Activated naive CD8-positive, alpha-beta T cell treated with anti-CD3 and anti-CD28 coated beads, Interleukin-2, amount 50 U/mL, for 24 hours (primary cell): ENCODE results near the gene RNF32.
A peak's percentile ranks its signal among the peaks of the same experiment; 100 is the strongest.
"Not testable (repeated sequence)": the region's sequence is repeated elsewhere in the genome, so short reads cannot be mapped to it uniquely, and the experiment has no call there.

Experiments
- ATAC-seq: fragments of 150-1000 bp; cut with Tn5 transposase; one replicate; pipeline ENCODE4 v1.10.0; 2021
- DNase-seq: peaks from one replicate; pipeline ENCODE4 v3.0.0; 2021
- H3K27ac Mint-ChIP-seq: one replicate; pipeline ENCODE4 v1.8.0; 2021; ENCODE audit warnings: mild to moderate bottlenecking, mixed read lengths
- H3K27me3 Mint-ChIP-seq: one replicate; pipeline ENCODE4 v1.8.0; 2021; ENCODE audit warnings: mixed read lengths
- H3K36me3 Mint-ChIP-seq: one replicate; pipeline ENCODE4 v1.8.0; 2021; ENCODE audit warnings: low read depth, mixed read lengths
- H3K4me1 Mint-ChIP-seq: one replicate; pipeline ENCODE4 v1.8.0; 2021; ENCODE audit warnings: mixed read lengths
- H3K4me3 Mint-ChIP-seq: one replicate; pipeline ENCODE4 v1.8.0; 2021; ENCODE audit warnings: mild to moderate bottlenecking, moderate library complexity, mixed read lengths
- H3K9me3 Mint-ChIP-seq: one replicate; pipeline ENCODE4 v1.8.0; 2021; ENCODE audit warnings: mixed read lengths

RNF32 gene

DNA sequence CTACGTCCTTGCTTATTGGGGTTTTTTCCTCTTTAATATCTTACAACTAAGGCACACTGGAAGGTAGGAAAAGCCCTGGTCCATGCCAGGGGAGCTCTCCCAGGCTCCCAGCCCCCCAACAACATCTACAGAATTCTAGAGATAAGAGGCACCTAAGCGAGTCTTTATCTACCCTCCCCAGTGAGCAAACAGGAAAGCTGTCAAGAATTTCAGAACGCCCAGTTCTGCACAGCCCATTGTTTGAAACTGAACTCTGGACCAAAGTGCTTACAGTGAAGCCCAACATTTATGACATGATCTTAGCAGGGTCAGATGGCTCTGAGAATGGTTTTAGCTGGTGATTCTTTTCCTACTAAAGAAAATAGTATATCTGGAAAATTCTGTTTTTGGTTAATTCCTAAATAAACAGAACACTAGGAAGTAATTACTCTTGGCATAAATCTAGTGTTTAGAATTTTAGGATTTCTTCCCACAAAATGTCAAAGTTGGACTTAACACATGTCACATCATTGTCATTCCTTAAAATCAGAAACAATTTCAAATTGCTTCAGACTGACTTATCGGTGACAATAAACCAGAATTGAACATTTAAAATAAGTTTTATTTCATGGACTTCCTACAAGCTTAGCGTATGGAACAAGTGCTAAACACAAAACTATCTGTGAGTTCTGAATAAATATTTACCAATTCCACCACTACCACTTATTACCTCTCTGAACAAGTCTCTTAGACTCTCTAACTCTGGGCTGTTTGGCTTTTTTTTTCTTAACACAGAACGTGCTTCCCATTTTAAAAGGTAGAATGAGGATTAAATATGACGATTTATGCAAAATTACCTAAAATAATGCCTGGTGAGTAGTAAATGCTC, 31.3 kb upstream of the RNF32 start:
- Mint-ChIP-seq H3K9me3 (no peaks in the 10 kb centered on the region), H3K27me3 (peaks cover 37% of the 10 kb centered on the region), H3K4me1 (peaks cover 18% of the 10 kb centered on the region), H3K27ac (no peak overlapping the region), H3K4me3 (no peak overlapping the region), H3K36me3 (peaks cover 2% of the 10 kb centered on the region)
- no peak for ATAC-seq
- DNase-seq, result no peak

DNA sequence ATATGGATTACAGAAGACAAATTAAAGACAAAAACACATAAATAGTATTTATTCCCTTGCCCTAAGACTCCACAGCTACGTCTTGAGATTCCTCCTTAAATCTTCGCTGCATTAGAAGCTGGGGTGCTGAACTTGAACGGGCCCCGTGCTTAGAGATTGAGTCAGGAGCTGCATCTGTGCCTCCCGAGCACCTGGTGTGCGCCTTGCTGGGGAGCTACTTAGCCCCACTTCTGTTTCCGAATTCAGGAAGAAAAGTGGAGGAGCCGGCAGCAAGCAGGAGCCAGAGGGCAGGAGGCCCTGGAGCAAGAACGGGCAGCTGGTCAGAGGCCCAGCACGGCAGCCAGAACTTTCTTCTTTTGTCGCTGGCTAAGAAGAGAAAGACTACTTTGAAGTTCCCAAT, 30.4 kb upstream of the RNF32 start:
- ATAC-seq, result no peak
- H3K36me3 Mint-ChIP-seq, result peaks cover 2% of the 10 kb centered on the region
- peaks cover 38% of the 10 kb centered on the region for H3K27me3 Mint-ChIP-seq
- H3K4me3 Mint-ChIP-seq, result no peak overlapping the region
- H3K27ac Mint-ChIP-seq, result no peak overlapping the region
- no peaks in the 10 kb centered on the region for H3K9me3 Mint-ChIP-seq
- peaks cover 18% of the 10 kb centered on the region for H3K4me1 Mint-ChIP-seq
- DNase-seq, result no peak

DNA sequence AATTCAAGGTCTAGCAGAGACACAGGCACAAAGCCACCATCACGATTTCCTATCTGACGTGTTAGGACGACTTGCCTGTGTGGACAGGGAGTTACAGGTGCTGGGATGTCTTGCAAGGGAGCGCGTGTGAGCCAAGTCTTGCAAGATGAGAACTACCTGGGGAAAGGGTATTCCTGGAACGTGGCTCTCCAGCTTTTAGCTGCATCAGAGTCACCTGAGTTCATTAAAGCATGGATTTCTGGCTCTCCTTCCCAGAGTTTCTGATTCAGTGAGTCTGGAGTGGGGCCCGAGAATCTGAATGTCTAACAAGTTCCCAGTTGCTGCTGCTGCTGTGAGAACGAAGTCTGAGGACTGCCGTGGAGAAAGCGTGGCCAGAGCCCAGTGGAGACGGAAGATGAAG, 30.0 kb upstream of the RNF32 start:
- Mint-ChIP-seq H3K4me3 (no peak overlapping the region), H3K36me3 (peaks cover 2% of the 10 kb centered on the region), H3K4me1 (peaks cover 18% of the 10 kb centered on the region), H3K27me3 (peaks cover 38% of the 10 kb centered on the region), H3K9me3 (no peaks in the 10 kb centered on the region), H3K27ac (no peak overlapping the region)
- ATAC-seq (no peak), DNase-seq (no peak)

DNA sequence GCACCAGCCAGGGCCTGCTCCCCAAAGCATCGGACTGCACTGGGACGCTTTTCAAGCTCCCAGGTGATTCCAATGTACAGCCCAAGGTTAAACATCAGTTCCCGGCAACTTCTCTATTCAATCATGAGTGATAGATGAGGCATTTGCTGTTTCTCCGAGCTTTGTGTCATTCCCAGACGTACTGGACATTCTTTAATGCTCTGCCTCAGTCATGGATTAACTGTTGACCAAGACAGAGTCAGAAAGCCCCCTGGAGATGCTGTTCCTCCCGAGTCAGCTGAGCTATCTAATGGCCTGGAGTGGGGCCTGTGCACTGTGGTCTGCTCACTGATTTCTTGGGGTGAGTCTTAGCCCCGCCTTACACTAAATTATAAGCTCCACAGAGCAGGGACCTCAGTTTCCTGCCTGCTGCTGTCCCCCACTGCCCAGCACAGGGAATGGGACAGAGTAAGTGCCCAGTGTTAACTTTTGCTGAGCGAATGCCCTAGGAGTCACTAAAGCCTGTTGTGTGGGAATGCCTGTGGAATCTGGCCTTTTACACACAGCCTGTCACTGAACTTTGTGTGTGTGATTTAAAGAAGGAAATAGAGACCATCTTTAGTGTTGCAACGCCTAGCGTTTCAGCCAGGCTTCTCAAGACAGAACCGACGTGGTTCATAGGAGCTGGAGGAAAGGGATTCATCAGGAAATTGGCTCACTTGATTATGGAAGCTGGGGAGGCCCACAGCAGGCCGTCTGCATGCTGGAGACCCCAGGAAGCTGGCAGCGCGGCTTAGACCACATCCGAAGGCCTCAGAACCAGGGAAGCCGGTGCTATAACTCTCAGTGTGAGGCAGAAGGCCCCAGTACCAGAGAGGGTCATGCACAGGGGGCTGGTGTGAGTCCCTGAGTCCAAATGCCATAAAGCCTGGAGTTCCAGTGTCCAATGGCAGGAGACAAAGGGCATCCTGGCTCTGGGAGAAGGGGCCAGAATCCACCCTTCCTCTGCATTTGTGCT, 29.3 kb upstream of the RNF32 start:
- Mint-ChIP-seq H3K4me1 (peaks cover 18% of the 10 kb centered on the region), H3K36me3 (peaks cover 2% of the 10 kb centered on the region), H3K27me3 (peaks cover 40% of the 10 kb centered on the region), H3K4me3 (no peak overlapping the region), H3K27ac (no peak overlapping the region), H3K9me3 (no peaks in the 10 kb centered on the region)
- ATAC-seq (no peak), DNase-seq (no peak)

DNA sequence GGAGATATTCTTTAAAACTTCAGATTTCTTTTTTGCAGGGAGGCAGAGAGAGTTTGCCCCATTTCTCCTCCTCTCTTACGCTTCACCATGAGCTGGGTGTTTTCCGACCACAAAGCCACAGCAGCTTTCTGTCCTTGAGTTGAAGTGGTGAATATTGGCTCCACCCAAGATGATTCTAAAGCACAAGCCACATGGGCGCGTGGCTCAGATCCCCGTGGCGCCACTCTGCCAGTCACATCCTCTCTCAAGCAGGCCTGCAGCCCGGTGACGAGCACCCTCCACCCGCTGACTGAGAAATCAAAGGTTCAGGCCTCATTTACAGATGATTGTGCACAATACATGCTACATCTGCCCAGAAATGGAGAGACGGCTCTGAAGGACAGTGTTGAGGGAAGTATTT, 27.6 kb upstream of the RNF32 start:
- H3K27me3 Mint-ChIP-seq, result peaks cover 48% of the 10 kb centered on the region
- ATAC-seq (peak; percentile 98), DNase-seq (peak; percentile 76)
- H3K36me3 Mint-ChIP-seq, result peaks cover 2% of the 10 kb centered on the region
- peak overlapping the region; percentile 72 for H3K27ac Mint-ChIP-seq
- peak overlapping the region; percentile 34 for H3K4me3 Mint-ChIP-seq
- H3K9me3 Mint-ChIP-seq, result no peaks in the 10 kb centered on the region
- H3K4me1 Mint-ChIP-seq, result peaks cover 23% of the 10 kb centered on the region

DNA sequence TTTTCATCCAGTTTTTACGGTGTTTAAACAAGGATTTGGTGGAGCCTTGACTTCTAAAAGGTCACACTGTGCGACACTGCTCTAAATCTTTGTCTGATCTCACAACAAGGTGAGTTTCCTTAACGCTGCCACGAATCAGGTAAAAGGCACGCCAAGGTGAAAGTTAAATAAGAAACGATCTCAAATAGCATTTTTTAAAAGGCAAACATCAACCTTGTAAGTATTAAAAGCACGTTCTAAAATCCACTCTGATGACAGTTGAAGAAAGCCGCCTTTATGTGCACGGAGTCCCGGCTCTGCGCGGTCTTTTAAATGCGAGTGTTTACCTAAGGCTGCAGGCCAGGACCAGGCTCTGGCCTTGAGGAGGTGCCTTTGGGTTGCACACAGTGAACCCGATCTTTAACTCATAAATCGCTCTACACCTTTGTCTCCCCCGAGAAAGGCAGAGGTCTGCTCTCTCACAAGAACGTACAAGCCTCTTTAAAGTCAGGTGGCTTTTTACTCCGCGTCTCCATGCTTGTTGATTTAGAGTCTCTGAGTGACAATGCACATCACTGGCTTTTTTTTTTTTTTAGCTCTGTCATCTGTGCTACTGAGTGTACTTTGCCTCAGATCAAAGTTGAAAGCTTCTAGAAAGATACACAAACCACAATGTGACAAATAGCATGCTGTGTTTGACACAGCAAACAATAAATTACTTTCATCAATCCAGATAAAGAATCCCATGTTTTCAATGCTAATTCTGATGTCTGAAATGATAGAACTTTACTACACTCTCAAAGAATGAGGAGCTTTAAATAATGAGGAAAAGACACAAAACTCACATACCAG, 25.9 kb upstream of the RNF32 start:
- DNase-seq (no peak), ATAC-seq (no peak)
- peaks cover 44% of the 10 kb centered on the region for H3K27me3 Mint-ChIP-seq
- peaks cover 2% of the 10 kb centered on the region for H3K36me3 Mint-ChIP-seq
- H3K9me3 Mint-ChIP-seq, result no peaks in the 10 kb centered on the region
- H3K4me1 Mint-ChIP-seq, result peaks cover 19% of the 10 kb centered on the region
- H3K4me3 Mint-ChIP-seq, result no peak overlapping the region
- H3K27ac Mint-ChIP-seq, result no peak overlapping the region

DNA sequence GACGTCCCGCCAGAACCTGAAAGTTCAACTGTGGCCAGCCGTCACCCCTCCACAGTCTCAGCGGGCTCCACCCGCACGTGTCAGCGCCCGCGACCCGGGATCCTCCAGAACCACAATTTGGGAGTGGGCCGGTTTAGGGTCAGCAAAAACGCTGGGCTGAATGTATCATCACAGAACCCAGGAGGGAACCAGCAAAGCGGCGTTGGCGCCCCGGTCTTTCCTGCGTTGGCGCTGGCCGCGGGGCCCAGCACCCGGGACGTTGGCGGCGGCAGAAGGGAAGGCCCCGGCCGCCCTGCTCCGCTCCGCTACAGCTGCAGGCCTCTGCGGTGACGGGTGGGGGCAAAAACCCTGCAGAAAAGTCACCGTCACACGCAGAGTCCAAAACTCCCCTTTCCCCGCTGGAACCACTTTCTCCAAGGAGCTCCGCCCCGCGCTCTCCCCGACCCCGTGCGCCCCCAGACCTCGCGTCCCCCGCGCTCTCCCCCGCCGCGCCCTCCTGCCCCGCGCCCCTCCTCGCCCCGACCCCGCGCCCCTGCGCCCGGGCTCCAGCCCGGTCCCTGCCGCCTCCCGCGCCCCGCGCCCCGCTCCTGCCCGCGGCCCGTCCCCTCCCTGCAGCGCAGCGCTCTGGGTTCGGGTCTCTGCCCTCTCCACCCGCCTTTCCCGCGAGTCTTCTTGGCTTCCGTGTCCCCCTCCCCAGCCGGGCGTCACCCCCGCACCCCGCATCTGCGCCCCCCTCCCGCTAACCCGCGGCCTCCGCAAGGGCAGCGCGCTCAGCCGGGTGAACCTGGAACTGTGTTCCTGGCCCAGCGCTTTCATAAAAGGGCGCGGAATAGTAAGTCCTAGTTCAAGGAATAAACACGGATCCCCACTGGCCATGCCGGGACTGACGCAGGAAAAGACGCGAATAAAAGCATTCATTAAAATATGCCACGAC, 24.0 kb upstream of the RNF32 start:
- Mint-ChIP-seq H3K27me3 (peaks cover 51% of the 10 kb centered on the region), H3K4me3 (no peak overlapping the region), H3K4me1 (peaks cover 19% of the 10 kb centered on the region), H3K9me3 (peaks cover 6% of the 10 kb centered on the region), H3K36me3 (peaks cover 2% of the 10 kb centered on the region), H3K27ac (no peak overlapping the region)
- peak; percentile 27 for DNase-seq
- peak; percentile 25 for ATAC-seq

DNA sequence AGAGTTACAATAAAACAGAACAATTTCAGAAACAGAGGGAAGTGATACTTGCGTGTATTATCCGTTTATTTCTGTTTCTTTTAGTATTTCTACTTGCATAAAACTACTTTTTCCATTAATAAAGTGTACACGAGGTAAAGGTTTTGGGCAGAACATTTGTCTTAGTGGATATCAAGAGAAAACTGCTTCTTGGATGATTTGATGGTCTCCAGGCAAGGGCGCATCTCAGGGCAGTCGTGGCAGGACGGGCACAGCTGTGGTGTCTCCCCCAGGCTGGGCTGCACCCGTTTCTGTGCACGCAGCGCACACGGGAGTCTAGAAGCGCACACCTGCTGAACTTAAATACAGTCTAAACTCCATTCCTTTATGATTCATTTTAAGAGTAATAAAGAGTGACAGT, 23.4 kb upstream of the RNF32 start:
- H3K27me3 Mint-ChIP-seq, result peaks cover 52% of the 10 kb centered on the region
- peaks cover 18% of the 10 kb centered on the region for H3K4me1 Mint-ChIP-seq
- no peak overlapping the region for H3K27ac Mint-ChIP-seq
- DNase-seq (no peak), ATAC-seq (no peak)
- peaks cover 2% of the 10 kb centered on the region for H3K36me3 Mint-ChIP-seq
- H3K4me3 Mint-ChIP-seq, result no peak overlapping the region
- peaks cover 6% of the 10 kb centered on the region for H3K9me3 Mint-ChIP-seq

DNA sequence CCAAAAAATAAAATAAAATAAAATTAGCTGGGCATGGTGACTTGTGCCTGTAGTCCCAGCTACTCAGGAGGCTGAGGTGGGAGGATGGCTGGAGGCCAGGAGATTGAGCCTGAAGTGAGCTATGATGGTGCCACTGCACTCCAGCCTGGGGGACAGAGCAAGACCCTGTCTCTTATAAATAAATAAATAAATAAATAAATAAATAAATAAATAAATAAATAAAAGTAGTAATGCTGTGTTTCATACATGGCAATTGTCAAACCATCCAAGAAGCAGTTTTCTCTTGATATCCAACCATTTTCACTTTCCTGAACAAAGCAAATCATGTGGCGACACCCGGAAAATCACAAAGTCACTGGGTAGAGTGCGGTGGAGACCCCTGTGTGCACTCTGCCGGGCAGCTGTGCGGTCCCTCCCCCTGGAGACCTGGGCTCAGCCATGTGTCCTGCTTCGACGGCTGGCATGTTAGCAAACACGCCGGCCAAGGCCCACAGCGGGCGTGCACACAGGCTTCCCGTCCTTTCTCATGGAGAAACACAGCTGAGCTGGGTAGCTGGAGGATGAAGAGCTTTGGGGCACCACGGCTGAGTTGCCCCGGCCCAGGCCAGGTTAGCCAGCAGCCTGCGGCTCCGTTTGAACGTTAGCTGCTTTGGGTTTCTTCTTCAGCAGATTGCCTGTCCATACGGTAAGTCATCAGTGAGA, 22.3 kb upstream of the RNF32 start:
- Mint-ChIP-seq H3K4me1 (peaks cover 8% of the 10 kb centered on the region), H3K27ac (no peak overlapping the region), H3K27me3 (peaks cover 52% of the 10 kb centered on the region), H3K36me3 (no peaks in the 10 kb centered on the region), H3K4me3 (no peak overlapping the region), H3K9me3 (peaks cover 6% of the 10 kb centered on the region)
- ATAC-seq (no peak), DNase-seq (no peak)

DNA sequence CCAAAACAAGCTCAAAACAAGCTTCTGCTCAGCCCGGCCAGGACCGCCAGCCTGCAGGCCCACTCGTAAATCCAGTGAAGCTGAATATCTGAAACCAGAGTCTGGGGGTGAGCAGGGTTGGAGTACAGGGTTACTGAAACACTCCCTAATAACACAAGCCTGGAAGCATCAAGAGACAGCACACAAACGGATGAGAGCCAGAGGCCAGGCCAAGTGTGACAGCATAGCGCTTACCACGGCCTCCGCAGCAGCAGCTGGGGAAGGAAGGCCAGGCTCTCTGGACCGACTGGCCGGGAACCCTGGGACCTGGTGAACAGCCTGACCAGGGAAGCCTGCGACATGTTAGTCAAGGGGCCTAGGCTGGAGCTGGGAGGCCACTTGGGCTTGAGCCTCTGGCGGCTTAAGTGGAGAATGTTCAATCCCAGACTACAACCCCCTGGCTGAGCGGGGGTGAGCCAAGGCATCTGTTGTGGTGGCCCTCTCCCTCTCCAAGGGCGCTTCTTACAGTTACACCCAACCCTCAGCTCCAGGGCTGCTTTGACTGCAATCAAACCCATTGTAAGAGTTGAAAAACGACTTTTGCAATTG, 21.7 kb upstream of the RNF32 start:
- H3K4me1 Mint-ChIP-seq, result peaks cover 5% of the 10 kb centered on the region
- H3K27ac Mint-ChIP-seq, result no peak overlapping the region

DNA sequence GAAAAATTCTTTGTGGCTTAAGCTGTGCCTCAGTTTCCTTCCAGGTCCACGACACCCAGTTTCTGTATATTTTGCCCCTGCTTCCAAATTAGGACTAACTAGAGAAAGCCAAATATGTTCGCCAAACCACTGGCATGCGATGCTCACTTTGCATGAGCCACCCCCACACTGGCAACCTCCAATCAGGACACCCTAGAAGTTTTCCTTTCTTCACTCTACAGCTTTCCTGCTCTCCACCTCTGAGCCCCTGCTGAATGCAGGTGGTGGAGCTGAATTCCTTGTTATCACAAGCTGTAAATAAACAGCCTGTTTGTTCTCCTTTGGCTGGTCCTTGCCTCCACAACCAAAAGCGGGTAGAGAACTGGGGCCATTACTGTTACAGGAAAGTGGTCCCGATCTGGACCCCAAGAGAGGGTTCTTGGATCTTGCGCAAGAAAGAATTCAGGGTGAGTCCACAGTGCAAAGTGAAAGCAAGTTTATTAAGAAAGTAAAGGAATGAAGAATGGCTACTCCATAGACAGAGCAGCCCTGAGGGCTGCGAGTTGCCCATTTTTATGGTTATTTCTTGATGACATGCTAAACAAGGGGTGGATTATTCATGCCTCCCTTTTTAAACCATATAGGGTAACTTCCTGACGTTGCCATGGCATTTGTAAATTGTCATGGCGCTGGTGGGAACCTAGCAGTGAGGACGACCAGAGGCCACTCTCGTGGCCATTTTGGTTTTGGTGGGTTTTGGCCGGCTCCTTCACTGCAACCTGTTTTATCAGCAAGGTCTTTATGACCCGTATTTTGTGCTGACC, 20.9 kb upstream of the RNF32 start:
- ATAC-seq, H3K9me3 Mint-ChIP-seq, H3K36me3 Mint-ChIP-seq, H3K27ac Mint-ChIP-seq, H3K4me3 Mint-ChIP-seq, H3K4me1 Mint-ChIP-seq, DNase-seq: not testable (repeated sequence)
- H3K27me3 Mint-ChIP-seq, result peaks cover 48% of the 10 kb centered on the region

More for the DNA sequence above, 21.7 kb upstream of the RNF32 start:
- H3K4me3 Mint-ChIP-seq, result no peak overlapping the region
- H3K9me3 Mint-ChIP-seq, result peaks cover 6% of the 10 kb centered on the region
- ATAC-seq, result no peak
- no peaks in the 10 kb centered on the region for H3K36me3 Mint-ChIP-seq
- peaks cover 52% of the 10 kb centered on the region for H3K27me3 Mint-ChIP-seq
- no peak for DNase-seq

DNA sequence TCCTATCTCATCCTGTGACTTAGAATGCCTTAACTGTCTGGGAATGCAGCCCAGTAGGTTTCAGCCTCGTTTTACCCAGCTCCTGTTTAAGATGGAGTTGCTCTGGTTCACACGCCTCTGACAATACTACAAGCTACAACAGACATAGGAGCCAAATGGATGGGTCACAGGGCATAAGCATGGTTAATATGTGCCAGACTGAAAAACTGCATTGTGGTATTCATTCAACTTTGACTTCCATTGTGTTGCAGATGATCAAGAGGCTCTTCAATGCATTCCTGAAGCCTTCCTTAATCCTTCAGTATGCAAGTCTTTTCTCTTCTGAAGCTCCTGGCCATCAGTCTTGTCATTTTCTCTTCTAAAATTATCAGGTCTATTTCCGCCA, 20.3 kb upstream of the RNF32 start:
- DNase-seq (no peak), ATAC-seq (no peak)
- peaks cover 6% of the 10 kb centered on the region for H3K9me3 Mint-ChIP-seq
- no peak overlapping the region for H3K27ac Mint-ChIP-seq
- peaks cover 5% of the 10 kb centered on the region for H3K4me1 Mint-ChIP-seq
- H3K36me3 Mint-ChIP-seq, result no peaks in the 10 kb centered on the region
- H3K4me3 Mint-ChIP-seq, result no peak overlapping the region
- peaks cover 43% of the 10 kb centered on the region for H3K27me3 Mint-ChIP-seq
